Peyer's patch (tissue), 4 donors: ENCODE results near the gene CFAP73.

Experiments
- POLR2A ChIP-seq, 2 donors: fragments of 450-650 bp; IDR thresholded peaks; one replicate each; pipeline ENCODE4 v1.5.1; 2017; ENCODE audit warnings: antibody characterized with exemption in 2 of 2, mild to moderate bottlenecking in 2 of 2, moderate library complexity in 2 of 2
- TF ChIP-seq, protein P1 (sequence below), 6 experiments: fragments of 450-650 bp in 4 of 6; fragments of 200-600 bp in 2 of 6; sonication (generic) in 1 of 6; IDR thresholded peaks; one replicate each; pipeline ENCODE4 v1.5.1; 2017 to 2019; ENCODE audit warnings: antibody characterized with exemption in 6 of 6, mild to moderate bottlenecking in 3 of 6, moderate library complexity in 1 of 6

DNA sequence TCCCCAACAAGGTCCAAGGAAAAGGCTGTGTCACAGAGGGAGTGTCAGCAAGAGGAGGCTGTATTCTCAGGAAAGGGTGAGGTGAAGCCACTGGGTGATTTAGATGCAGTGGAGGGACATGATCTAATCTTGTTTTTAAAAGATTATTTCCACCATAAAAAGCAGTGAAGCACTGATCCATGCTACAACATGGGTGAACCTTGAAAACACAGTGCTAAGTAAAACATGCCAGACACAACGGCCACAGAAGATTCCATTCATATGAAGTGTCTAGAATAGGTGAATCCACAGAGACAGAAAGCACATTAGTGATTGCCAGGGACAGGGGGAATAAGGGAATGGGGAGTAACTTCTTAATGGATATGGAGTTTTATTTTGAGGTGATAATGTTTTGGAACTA is 48.8 kb downstream of the CFAP73 start:
- TF ChIP-seq, protein P1, sequence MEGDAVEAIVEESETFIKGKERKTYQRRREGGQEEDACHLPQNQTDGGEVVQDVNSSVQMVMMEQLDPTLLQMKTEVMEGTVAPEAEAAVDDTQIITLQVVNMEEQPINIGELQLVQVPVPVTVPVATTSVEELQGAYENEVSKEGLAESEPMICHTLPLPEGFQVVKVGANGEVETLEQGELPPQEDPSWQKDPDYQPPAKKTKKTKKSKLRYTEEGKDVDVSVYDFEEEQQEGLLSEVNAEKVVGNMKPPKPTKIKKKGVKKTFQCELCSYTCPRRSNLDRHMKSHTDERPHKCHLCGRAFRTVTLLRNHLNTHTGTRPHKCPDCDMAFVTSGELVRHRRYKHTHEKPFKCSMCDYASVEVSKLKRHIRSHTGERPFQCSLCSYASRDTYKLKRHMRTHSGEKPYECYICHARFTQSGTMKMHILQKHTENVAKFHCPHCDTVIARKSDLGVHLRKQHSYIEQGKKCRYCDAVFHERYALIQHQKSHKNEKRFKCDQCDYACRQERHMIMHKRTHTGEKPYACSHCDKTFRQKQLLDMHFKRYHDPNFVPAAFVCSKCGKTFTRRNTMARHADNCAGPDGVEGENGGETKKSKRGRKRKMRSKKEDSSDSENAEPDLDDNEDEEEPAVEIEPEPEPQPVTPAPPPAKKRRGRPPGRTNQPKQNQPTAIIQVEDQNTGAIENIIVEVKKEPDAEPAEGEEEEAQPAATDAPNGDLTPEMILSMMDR (IDR thresholded peaks at IDR 0.05), result no peak
- no peak for TF ChIP-seq POLR2A (IDR thresholded peaks at IDR 0.05)
